WERI-Rb-1 (cell line): ENCODE measurements around the gene PLA2G2D.

ENCODE experiments used
- DNase-seq: peaks from one replicate; pipeline ENCODE4 v3.0.0-alpha.2; 2020
- H3K27ac ChIP-seq: fragments of 250-450 bp; sonication (Bioruptor Pico); 2 replicates; pipeline ENCODE4 v1.5.1; 2020; ENCODE audit warnings: mild to moderate bottlenecking, moderate library complexity
- H3K27me3 ChIP-seq: fragments of 250-450 bp; sonication (Bioruptor Pico); 2 replicates; pipeline ENCODE4 v1.5.1; 2021; ENCODE audit warnings: mild to moderate bottlenecking, low read depth, moderate library complexity; ENCODE audit not compliant: insufficient read depth, severe bottlenecking
- H3K36me3 ChIP-seq: fragments of 250-450 bp; sonication (Bioruptor Pico); 2 replicates; pipeline ENCODE4 v1.5.1; 2020; ENCODE audit warnings: mild to moderate bottlenecking, moderate library complexity
- H3K4me3 ChIP-seq: 2 replicates; pipeline ENCODE4 v1.5.1; 2011; ENCODE audit warnings: low read depth, mild to moderate bottlenecking, control low read depth, low read length
- H3K9me3 ChIP-seq: fragments of 250-450 bp; sonication (Bioruptor Pico); 2 replicates; pipeline ENCODE4 v1.5.1; 2021; ENCODE audit warnings: mild to moderate bottlenecking, moderate library complexity; ENCODE audit not compliant: severe bottlenecking
- CTCF ChIP-seq: IDR thresholded peaks from 2 replicates; pipeline ENCODE4 v1.5.1; 2011; ENCODE audit warnings: low read depth, mild to moderate bottlenecking, control low read depth, inconsistent platforms, low read length

Gene PLA2G2D

GRCh38 chr1:20105856-20106255 is 13.5 kb downstream of the PLA2G2D start:
- no peak for DNase-seq
- no peak for TF ChIP-seq CTCF
- Histone ChIP-seq H3K27me3 (no peaks in the 10 kb centered on the region), H3K4me3 (no peak overlapping the region), H3K9me3 (no peaks in the 10 kb centered on the region), H3K27ac (no peak overlapping the region), H3K36me3 (no peaks in the 10 kb centered on the region)

- no peaks in the 10 kb centered on the region for H3K9me3 ChIP-seq
- no peak overlapping the region for H3K4me3 ChIP-seq
- H3K36me3 ChIP-seq: no peaks in the 10 kb centered on the region
- no peak for TF ChIP-seq CTCF
- H3K27me3 ChIP-seq: no peaks in the 10 kb centered on the region
- no peak overlapping the region for H3K27ac ChIP-seq
- DNase-seq: no peak
Observed at GRCh38 chr1:20102875-20103274, 16.5 kb downstream of the PLA2G2D start.

GRCh38 chr1:20100632-20101355 is 18.5 kb downstream of the PLA2G2D start:
- TF ChIP-seq CTCF: peak; percentile 83
- peaks cover 13% of the 10 kb centered on the region for H3K9me3 ChIP-seq
- H3K27me3 ChIP-seq: no peaks in the 10 kb centered on the region
- DNase-seq: peak; percentile 52
- H3K4me3 ChIP-seq: no peak overlapping the region
- no peaks in the 10 kb centered on the region for H3K36me3 ChIP-seq
- H3K27ac ChIP-seq: no peak overlapping the region

- Histone ChIP-seq H3K9me3 (peaks cover 13% of the 10 kb centered on the region), H3K4me3 (no peak overlapping the region), H3K36me3 (no peaks in the 10 kb centered on the region), H3K27me3 (no peaks in the 10 kb centered on the region), H3K27ac (no peak overlapping the region)
- no peak for DNase-seq
- TF ChIP-seq CTCF: no peak
Observed at GRCh38 chr1:20099533-20099932, 19.8 kb downstream of the PLA2G2D start.

- Histone ChIP-seq H3K4me3 (no peak overlapping the region), H3K9me3 (peaks cover 13% of the 10 kb centered on the region), H3K27me3 (peaks cover 4% of the 10 kb centered on the region), H3K36me3 (no peaks in the 10 kb centered on the region), H3K27ac (no peak overlapping the region)
- DNase-seq: no peak
- no peak for TF ChIP-seq CTCF
Observed at GRCh38 chr1:20096840-20097447, 22.4 kb downstream of the PLA2G2D start.
